ENCODE measurements around the gene CTIF.

DNA sequence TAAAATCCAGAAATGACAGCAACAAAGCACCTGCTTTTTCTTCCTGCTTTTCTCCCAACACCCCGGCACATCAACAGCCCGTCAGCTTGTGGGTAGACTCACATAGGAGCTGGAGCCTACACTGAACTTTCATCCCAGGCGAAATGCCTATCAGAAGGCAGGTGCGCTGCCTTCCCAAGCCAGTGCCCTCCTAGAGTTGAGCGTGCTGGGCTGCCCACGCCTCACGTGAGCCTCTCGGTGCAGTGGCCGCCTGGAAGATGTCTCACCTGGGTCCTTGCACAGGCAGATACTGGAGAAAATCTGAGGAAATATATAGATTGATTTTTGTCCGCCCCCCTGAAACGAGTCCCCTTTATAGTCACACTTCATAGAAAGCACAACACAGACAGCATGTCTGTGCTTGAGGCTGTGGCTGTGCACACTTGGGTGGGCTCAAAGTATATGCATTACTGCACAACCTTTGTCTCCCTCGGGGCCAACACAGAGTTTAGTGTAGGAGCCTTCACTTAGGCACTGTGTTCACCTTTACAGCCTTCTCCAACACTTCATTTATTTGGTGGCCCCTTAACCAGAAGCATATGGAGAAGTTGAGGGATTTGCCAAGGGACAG lies 299.4 kb downstream of the CTIF start:
- no peak for TF ChIP-seq POLR2AphosphoS5 (IDR thresholded peaks at IDR 0.05; ENCODE audit: low read depth, low read length)
- no peak for TF ChIP-seq POLR2A (IDR thresholded peaks at IDR 0.05; ENCODE audit: low read depth, low read length)
